Measurements from ENCODE around the gene TMIGD1. TPM values are rescaled to one million over a fixed set of nuclear protein-coding genes. Genes with fewer than 3 reads are reported as not detected.
A peak's percentile ranks its signal among the peaks of the same experiment; 100 is the strongest.
"Not testable (repeated sequence)": the region's sequence is repeated elsewhere in the genome, so short reads cannot be mapped to it uniquely, and the experiment has no call there.

Gene TMIGD1
- total RNA-seq, 1 donor from 2014 or later, result not detected

- DNase-seq (ENCODE audit: low read depth, low spot score), result no peak
- H3K4me3 Mint-ChIP-seq, result no peak overlapping the region
- peaks cover 22% of the 10 kb centered on the region for H3K4me1 Mint-ChIP-seq
- no peak for TF ChIP-seq CTCF (conservative IDR thresholded peaks at IDR 0.05)
- H3K27ac Mint-ChIP-seq (ENCODE audit: unreplicated experiment), result no peak overlapping the region
- H3K9me3 Mint-ChIP-seq, result no peaks in the 10 kb centered on the region
- no peaks in the 10 kb centered on the region for H3K36me3 Mint-ChIP-seq (ENCODE audit: low read depth)
- no peaks in the 10 kb centered on the region for H3K27me3 Mint-ChIP-seq (ENCODE audit: low read depth)
Measured at GRCh38 chr17:30346221-30346795, 12.5 kb upstream of the TMIGD1 start.

DNA sequence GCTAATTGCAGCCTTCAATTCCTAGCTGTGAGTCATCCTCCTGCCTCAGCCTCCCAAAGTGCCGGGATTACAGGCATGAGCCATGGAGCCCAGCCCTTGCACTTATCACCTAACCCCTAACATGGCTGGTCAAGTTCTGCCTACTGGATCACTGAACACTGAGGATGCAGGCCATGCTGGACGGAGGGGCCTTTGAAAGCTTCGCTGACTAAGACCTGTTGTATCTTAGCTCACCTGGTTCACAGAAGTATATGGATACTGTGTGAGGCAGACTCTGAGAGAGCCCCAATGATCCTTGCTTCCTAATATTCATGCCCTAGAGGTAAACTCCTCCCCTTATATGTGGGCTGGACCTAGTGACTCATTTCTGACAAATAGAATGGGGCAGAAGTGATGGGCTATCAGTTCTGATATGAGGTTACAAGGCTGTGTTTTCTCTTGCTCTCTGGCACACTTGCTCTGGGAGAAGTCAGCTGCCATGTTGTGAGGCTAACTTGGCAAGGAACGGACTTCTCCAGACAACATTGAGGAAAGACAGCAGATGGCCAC is 11.7 kb upstream of the TMIGD1 start:
- H3K36me3 Mint-ChIP-seq (ENCODE audit: low read depth), result no peaks in the 10 kb centered on the region
- H3K27me3 Mint-ChIP-seq (ENCODE audit: low read depth), result no peaks in the 10 kb centered on the region
- H3K4me1 Mint-ChIP-seq, result peaks cover 27% of the 10 kb centered on the region
- H3K4me3 Mint-ChIP-seq, result no peak overlapping the region
- no peak for TF ChIP-seq CTCF (conservative IDR thresholded peaks at IDR 0.05)
- H3K27ac Mint-ChIP-seq (ENCODE audit: unreplicated experiment), result no peak overlapping the region
- H3K9me3 Mint-ChIP-seq, result no peaks in the 10 kb centered on the region
- DNase-seq (ENCODE audit: low read depth, low spot score), result no peak

- H3K4me3 Mint-ChIP-seq, result no peak overlapping the region
- H3K9me3 Mint-ChIP-seq, result no peaks in the 10 kb centered on the region
- TF ChIP-seq CTCF (conservative IDR thresholded peaks at IDR 0.05), result no peak
- no peak for DNase-seq (ENCODE audit: low read depth, low spot score)
- no peaks in the 10 kb centered on the region for H3K36me3 Mint-ChIP-seq (ENCODE audit: low read depth)
- H3K4me1 Mint-ChIP-seq, result peaks cover 32% of the 10 kb centered on the region
- H3K27ac Mint-ChIP-seq (ENCODE audit: unreplicated experiment), result peak overlapping the region; percentile 96
- no peaks in the 10 kb centered on the region for H3K27me3 Mint-ChIP-seq (ENCODE audit: low read depth)
Measured at GRCh38 chr17:30345089-30345433, 11.2 kb upstream of the TMIGD1 start.

- no peak for TF ChIP-seq CTCF (conservative IDR thresholded peaks at IDR 0.05)
- Mint-ChIP-seq H3K9me3 (no peaks in the 10 kb centered on the region), H3K4me3 (peak overlapping the region; percentile 49), H3K27ac (ENCODE audit: unreplicated experiment) (peak overlapping the region; percentile 96), H3K4me1 (peaks cover 34% of the 10 kb centered on the region), H3K27me3 (ENCODE audit: low read depth) (no peaks in the 10 kb centered on the region), H3K36me3 (ENCODE audit: low read depth) (no peaks in the 10 kb centered on the region)
- DNase-seq (ENCODE audit: low read depth, low spot score), result no peak
Measured at GRCh38 chr17:30344283-30345088, 10.6 kb upstream of the TMIGD1 start.

DNA sequence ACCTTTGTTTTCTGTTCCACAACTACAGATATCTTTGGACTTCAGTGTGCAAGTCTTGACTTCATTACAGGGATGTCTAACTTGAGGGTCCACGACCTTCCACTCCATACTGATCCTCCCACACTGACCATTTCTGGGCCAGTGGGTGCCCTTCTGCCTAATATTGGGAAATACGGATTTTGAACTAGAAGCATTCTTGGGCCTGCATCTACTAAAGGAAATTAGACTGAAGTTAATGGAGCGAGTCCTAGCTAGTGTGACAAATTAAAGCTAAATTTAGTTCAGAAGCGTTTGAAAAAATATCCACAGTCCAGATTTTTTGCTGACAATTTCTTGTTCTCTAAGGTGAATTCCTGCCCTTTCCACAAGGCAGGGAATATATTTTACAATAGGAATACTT is 9.9 kb upstream of the TMIGD1 start:
- Mint-ChIP-seq H3K27me3 (ENCODE audit: low read depth) (no peaks in the 10 kb centered on the region), H3K27ac (ENCODE audit: unreplicated experiment) (no peak overlapping the region), H3K36me3 (ENCODE audit: low read depth) (no peaks in the 10 kb centered on the region), H3K9me3 (no peaks in the 10 kb centered on the region), H3K4me1 (peaks cover 35% of the 10 kb centered on the region), H3K4me3 (peak overlapping the region; percentile 49)
- no peak for DNase-seq (ENCODE audit: low read depth, low spot score)
- no peak for TF ChIP-seq CTCF (conservative IDR thresholded peaks at IDR 0.05)

DNA sequence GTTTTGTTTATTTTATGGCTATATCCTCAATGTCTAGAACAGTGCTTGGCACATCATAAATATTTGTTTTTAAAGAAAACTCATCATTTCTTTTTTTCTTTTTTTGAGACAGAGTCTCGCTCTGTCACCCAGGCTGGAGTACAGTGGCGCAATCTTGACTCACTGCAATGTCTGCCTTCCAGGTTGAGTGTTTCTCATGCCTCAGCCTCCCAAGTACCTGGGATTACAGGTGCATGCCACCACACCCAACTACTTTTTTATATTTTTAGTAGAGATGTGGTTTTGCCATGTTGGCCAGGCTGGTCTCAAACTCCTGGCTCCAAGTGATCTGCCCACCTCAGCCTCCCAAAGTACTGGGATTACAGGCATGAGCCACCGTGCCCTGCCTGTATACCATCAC is 9.4 kb upstream of the TMIGD1 start:
- H3K27ac Mint-ChIP-seq (ENCODE audit: unreplicated experiment); H3K4me3 Mint-ChIP-seq; H3K9me3 Mint-ChIP-seq; DNase-seq (ENCODE audit: low read depth, low spot score); H3K36me3 Mint-ChIP-seq (ENCODE audit: low read depth); H3K27me3 Mint-ChIP-seq (ENCODE audit: low read depth): not testable (repeated sequence)
- H3K4me1 Mint-ChIP-seq, result peaks cover 40% of the 10 kb centered on the region
